MCF 10A (cell line): Measurements from ENCODE around the gene ZGLP1. TPM values are rescaled to one million over a fixed set of nuclear protein-coding genes. Genes with fewer than 3 reads are reported as not detected.

Experiments
- BruUV-seq: library from RNA; stranded (reverse); fragments of 400-500 nt; replicated peaks from 2 replicates; lab custom pipeline; 2021; lab: Mats Ljungman, UMichigan
- CTCF ChIA-PET: fragments of 300-600 bp; sonication (Branson Sonifier 250); formaldehyde crosslinking; extraction: SDS; loops from one replicate; lab custom pipeline; 2021; ENCODE audit warnings: antibody characterized with exemption, inconsistent platforms; lab: Yijun Ruan, JAX
- POLR2A ChIA-PET: fragments of 300-600, 350-650 bp; sonication (Branson Sonifier 250); formaldehyde crosslinking; extraction: SDS; loops from one replicate; lab custom pipeline; 2020; ENCODE audit warnings: antibody characterized with exemption, inconsistent platforms; lab: Yijun Ruan, JAX
- DNase-seq: peaks from one replicate; pipeline ENCODE4 v3.0.0-alpha.2; 2018; ENCODE audit not compliant: unreplicated experiment
- H3K27ac Mint-ChIP-seq: one replicate; pipeline ENCODE4 v1.8.0; 2022; ENCODE audit warnings: mild to moderate bottlenecking, low read depth, mixed read lengths; ENCODE audit not compliant: unreplicated experiment
- H3K27me3 Mint-ChIP-seq: one replicate; pipeline ENCODE4 v1.8.0; 2022; ENCODE audit warnings: mixed read lengths; ENCODE audit not compliant: insufficient read depth, unreplicated experiment
- H3K36me3 Mint-ChIP-seq: one replicate; pipeline ENCODE4 v1.8.0; 2022; ENCODE audit warnings: mild to moderate bottlenecking, moderate library complexity, mixed read lengths; ENCODE audit not compliant: insufficient read depth, unreplicated experiment
- H3K4me1 Mint-ChIP-seq: one replicate; pipeline ENCODE4 v1.8.0; 2022; ENCODE audit warnings: mixed read lengths; ENCODE audit not compliant: insufficient read depth, unreplicated experiment
- H3K4me3 Mint-ChIP-seq: one replicate; pipeline ENCODE4 v1.8.0; 2022; ENCODE audit warnings: mild to moderate bottlenecking, moderate library complexity, mixed read lengths; ENCODE audit not compliant: unreplicated experiment
- H3K9me3 Mint-ChIP-seq: one replicate; pipeline ENCODE4 v1.8.0; 2022; ENCODE audit warnings: mixed read lengths; ENCODE audit not compliant: unreplicated experiment
- CTCF ChIP-seq: fragments of 200-600 bp; IDR thresholded peaks from one replicate; pipeline ENCODE4 v1.8.0; 2022; ENCODE audit warnings: antibody characterized with exemption, mild to moderate bottlenecking; ENCODE audit not compliant: unreplicated experiment
- intact Hi-C: fragments of 100-400 bp; cut with micrococcal nuclease; formaldehyde crosslinking; loops from 2 replicates; pipeline ENCODE4 v1.14.1; 2022
- total RNA-seq: library from RNA; stranded (reverse); gene quantifications from 2 replicates; pipeline ENCODE4 v1.2.3, GENCODE V29; 2022

ZGLP1 gene
- total RNA-seq, 1 experiment from 2014 or later = 3.8 TPM

GRCh38 chr19:10290357-10290875 is 19.2 kb downstream of the ZGLP1 start:
- POLR2A ChIA-PET = interaction anchor here (0.6 to 1.6 kb wide), 5 partner anchors 12 to 836 kb away, joined by 3 to 8 read pairs (median 4); partner anchors contain the start of gene RAVER1
- no peak for TF ChIP-seq CTCF
- BruUV-seq = no TSS peak
- CTCF ChIA-PET = interaction anchor here (1.1 kb wide), 1 partner anchor 44 kb away, joined by 4 read pairs; no protein-coding TSS in a partner anchor
- peaks cover 11% of the 10 kb centered on the region for H3K36me3 Mint-ChIP-seq
- no peak overlapping the region for H3K27ac Mint-ChIP-seq
- peaks cover 25% of the 10 kb centered on the region for H3K4me1 Mint-ChIP-seq
- peak overlapping the region; percentile 79 for H3K4me3 Mint-ChIP-seq
- intact Hi-C loops = no loop called here
- H3K27me3 Mint-ChIP-seq = no peaks in the 10 kb centered on the region
- DNase-seq = peak; percentile 18
- no peaks in the 10 kb centered on the region for H3K9me3 Mint-ChIP-seq

- no TSS peak for BruUV-seq
Measured at GRCh38 chr19:10289836-10290356, 19.7 kb downstream of the ZGLP1 start, which contains the start of gene ICAM5. Gene ICAM5, plus strand, starts transcription at chr19:10289952. Its CDS starts 92 bp downstream, at chr19:10290044.

GRCh38 chr19:10289167-10289835 is 20.3 kb downstream of the ZGLP1 start:
- no TSS peak for BruUV-seq
- peak; percentile 79 for DNase-seq
- H3K4me3 Mint-ChIP-seq = peak overlapping the region; percentile 79
- no peaks in the 10 kb centered on the region for H3K27me3 Mint-ChIP-seq
- no peaks in the 10 kb centered on the region for H3K9me3 Mint-ChIP-seq
- ChIA-PET CTCF (interaction anchor here (1.3 kb wide), 1 partner anchor 13 kb away, joined by 4 read pairs; no protein-coding TSS in a partner anchor), POLR2A (interaction anchor here (1.2 to 1.3 kb wide), 3 partner anchors 26 to 44 kb away, joined by 3 to 5 read pairs (median 4); partner anchors contain the start of gene RAVER1)
- peaks cover 30% of the 10 kb centered on the region for H3K4me1 Mint-ChIP-seq
- no peak for TF ChIP-seq CTCF
- peak overlapping the region; percentile 83 for H3K27ac Mint-ChIP-seq
- peaks cover 5% of the 10 kb centered on the region for H3K36me3 Mint-ChIP-seq
- intact Hi-C loops = loop anchor here (1.0 to 2.0 kb wide), 2 partner anchors 44 to 93 kb away; partner anchors contain the start of gene RAVER1

More at GRCh38 chr19:10289836-10290356, 19.7 kb downstream of the ZGLP1 start, which contains the start of gene ICAM5:
- Mint-ChIP-seq H3K4me1 (peaks cover 30% of the 10 kb centered on the region), H3K36me3 (peaks cover 11% of the 10 kb centered on the region), H3K9me3 (no peaks in the 10 kb centered on the region), H3K27ac (peak within 1 kb of the TSS; percentile 83), H3K27me3 (no peaks in the 10 kb centered on the region), H3K4me3 (peak within 1 kb of the TSS; percentile 79)
- no peak for TF ChIP-seq CTCF
- DNase-seq = peak; percentile 52
- POLR2A ChIA-PET = interaction anchor here (0.6 to 1.3 kb wide), 4 partner anchors 25 to 836 kb away, joined by 3 to 5 read pairs (median 4); partner anchors contain the start of gene RAVER1
- intact Hi-C loops = loop anchor here (1.0 to 2.0 kb wide), 2 partner anchors 43 to 92 kb away; partner anchors contain the start of gene RAVER1
- CTCF ChIA-PET = interaction anchor here (1.1 to 1.3 kb wide), 2 partner anchors 12 to 45 kb away, joined by 4 read pairs; no protein-coding TSS in a partner anchor
